ENCODE measurements around the gene COX20. TPM values are rescaled to one million over a fixed set of nuclear protein-coding genes. Genes with fewer than 3 reads are reported as not detected.

Gene COX20
- total and polyA plus RNA-seq, 2 of the 13 experiments (the other 11 are each of a cell fraction or from before 2014, with no cell fraction given), result 34.4 to 95.8 TPM

DNA sequence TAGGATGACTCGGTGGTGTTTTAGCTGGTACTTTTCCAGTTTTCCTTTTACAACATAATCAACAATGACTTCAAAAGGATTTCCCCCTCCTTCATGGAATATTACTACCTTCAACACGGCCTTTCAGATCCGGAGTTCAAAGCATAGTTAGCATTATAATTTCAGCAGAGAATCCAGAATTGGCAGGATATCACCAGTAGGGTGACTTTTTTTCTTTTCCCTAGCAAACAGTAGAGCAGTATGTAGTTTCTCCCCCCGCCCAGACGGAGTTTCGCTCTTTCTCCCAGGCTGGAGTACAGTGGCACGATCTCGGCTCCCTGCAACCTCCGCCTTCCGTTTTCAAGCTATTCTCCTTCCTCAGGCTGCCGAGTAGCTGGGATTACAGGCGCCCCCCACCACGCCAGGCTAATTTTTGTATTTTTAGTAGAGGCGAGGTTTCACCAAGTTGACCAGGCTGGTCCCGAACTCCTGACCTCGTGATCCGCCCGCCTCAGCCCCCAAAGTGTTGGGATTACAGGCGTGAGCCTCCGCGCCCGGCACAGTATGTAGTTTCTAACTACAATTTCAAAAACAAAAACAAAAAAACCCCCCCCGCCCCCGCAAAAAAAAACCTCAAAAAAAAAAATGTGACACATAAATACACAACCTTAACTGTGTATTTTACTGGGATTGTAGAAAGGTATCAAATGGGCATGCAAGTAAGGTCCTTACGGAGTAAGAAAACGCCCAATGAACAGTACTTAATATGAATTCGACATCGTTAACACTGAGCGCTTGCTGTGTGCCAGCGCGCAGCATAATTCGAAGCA lies 1.5 kb upstream of the COX20 start (continued):
- TF ChIP-seq, protein P1, sequence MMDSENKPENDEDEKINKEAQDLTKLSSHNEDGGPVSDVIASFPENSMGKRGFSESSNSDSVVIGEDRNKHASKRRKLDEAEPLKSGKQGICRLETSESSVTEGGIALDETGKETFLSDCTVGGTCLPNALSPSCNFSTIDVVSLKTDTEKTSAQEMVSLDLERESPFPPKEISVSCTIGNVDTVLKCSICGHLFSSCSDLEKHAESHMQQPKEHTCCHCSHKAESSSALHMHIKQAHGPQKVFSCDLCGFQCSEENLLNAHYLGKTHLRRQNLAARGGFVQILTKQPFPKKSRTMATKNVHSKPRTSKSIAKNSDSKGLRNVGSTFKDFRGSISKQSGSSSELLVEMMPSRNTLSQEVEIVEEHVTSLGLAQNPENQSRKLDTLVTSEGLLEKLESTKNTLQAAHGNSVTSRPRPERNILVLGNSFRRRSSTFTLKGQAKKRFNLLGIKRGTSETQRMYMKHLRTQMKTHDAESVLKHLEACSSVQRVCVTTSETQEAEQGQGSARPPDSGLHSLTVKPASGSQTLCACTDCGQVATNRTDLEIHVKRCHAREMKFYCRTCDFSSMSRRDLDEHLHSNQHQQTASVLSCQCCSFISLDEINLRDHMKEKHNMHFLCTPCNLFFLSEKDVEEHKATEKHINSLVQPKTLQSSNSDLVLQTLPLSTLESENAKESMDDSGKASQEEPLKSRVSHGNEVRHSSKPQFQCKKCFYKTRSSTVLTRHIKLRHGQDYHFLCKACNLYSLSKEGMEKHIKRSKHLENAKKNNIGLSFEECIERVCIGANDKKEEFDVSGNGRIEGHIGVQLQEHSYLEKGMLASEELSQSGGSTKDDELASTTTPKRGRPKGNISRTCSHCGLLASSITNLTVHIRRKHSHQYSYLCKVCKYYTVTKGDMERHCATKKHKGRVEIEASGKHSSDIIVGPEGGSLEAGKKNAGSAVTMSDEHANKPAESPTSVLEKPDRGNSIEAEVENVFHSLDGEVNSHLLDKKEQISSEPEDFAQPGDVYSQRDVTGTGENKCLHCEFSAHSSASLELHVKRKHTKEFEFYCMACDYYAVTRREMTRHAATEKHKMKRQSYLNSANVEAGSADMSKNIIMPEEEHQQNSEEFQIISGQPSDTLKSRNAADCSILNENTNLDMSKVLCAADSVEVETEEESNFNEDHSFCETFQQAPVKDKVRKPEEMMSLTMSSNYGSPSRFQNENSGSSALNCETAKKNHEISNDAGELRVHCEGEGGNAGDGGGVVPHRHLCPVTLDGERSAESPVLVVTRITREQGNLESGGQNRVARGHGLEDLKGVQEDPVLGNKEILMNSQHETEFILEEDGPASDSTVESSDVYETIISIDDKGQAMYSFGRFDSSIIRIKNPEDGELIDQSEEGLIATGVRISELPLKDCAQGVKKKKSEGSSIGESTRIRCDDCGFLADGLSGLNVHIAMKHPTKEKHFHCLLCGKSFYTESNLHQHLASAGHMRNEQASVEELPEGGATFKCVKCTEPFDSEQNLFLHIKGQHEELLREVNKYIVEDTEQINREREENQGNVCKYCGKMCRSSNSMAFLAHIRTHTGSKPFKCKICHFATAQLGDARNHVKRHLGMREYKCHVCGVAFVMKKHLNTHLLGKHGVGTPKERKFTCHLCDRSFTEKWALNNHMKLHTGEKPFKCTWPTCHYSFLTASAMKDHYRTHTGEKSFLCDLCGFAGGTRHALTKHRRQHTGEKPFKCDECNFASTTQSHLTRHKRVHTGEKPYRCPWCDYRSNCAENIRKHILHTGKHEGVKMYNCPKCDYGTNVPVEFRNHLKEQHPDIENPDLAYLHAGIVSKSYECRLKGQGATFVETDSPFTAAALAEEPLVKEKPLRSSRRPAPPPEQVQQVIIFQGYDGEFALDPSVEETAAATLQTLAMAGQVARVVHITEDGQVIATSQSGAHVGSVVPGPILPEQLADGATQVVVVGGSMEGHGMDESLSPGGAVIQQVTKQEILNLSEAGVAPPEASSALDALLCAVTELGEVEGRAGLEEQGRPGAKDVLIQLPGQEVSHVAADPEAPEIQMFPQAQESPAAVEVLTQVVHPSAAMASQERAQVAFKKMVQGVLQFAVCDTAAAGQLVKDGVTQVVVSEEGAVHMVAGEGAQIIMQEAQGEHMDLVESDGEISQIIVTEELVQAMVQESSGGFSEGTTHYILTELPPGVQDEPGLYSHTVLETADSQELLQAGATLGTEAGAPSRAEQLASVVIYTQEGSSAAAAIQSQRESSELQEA (CRISPR knock-in tag; IDR thresholded peaks at IDR 0.05; ENCODE audit: not compliant biosample characterization), result no peak
- TF ChIP-seq ZNF138 (CRISPR knock-in tag; IDR thresholded peaks at IDR 0.05; ENCODE audit: low read depth), result no peak
- no peak for TF ChIP-seq SCMH1 (CRISPR knock-in tag; IDR thresholded peaks at IDR 0.05; ENCODE audit: borderline replicate concordance)
- peak; percentile 78 for TF ChIP-seq ELF3 (CRISPR knock-in tag; IDR thresholded peaks at IDR 0.05)
- 0 out of 2 replicates have a peak, but pooled peaks have one; percentile 0 for TF ChIP-seq ZNF563 (CRISPR knock-in tag; IDR thresholded peaks at IDR 0.05)
- TF ChIP-seq RFX3 (CRISPR knock-in tag; IDR thresholded peaks at IDR 0.05), result no peak
- peak; percentile 86 for TF ChIP-seq SOX5 (CRISPR knock-in tag; IDR thresholded peaks at IDR 0.05; ENCODE audit: borderline replicate concordance)
- TF ChIP-seq, protein P2, sequence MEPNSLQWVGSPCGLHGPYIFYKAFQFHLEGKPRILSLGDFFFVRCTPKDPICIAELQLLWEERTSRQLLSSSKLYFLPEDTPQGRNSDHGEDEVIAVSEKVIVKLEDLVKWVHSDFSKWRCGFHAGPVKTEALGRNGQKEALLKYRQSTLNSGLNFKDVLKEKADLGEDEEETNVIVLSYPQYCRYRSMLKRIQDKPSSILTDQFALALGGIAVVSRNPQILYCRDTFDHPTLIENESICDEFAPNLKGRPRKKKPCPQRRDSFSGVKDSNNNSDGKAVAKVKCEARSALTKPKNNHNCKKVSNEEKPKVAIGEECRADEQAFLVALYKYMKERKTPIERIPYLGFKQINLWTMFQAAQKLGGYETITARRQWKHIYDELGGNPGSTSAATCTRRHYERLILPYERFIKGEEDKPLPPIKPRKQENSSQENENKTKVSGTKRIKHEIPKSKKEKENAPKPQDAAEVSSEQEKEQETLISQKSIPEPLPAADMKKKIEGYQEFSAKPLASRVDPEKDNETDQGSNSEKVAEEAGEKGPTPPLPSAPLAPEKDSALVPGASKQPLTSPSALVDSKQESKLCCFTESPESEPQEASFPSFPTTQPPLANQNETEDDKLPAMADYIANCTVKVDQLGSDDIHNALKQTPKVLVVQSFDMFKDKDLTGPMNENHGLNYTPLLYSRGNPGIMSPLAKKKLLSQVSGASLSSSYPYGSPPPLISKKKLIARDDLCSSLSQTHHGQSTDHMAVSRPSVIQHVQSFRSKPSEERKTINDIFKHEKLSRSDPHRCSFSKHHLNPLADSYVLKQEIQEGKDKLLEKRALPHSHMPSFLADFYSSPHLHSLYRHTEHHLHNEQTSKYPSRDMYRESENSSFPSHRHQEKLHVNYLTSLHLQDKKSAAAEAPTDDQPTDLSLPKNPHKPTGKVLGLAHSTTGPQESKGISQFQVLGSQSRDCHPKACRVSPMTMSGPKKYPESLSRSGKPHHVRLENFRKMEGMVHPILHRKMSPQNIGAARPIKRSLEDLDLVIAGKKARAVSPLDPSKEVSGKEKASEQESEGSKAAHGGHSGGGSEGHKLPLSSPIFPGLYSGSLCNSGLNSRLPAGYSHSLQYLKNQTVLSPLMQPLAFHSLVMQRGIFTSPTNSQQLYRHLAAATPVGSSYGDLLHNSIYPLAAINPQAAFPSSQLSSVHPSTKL (CRISPR knock-in tag; IDR thresholded peaks at IDR 0.05), result peak; percentile 76
- TF ChIP-seq ZNF792 (CRISPR knock-in tag; IDR thresholded peaks at IDR 0.05), result peak; percentile 46; the same call in 1 of the 2 replicates
- no peak for TF ChIP-seq ESRRA (CRISPR knock-in tag; IDR thresholded peaks at IDR 0.05; ENCODE audit: low read depth)
- TF ChIP-seq GLI4 (CRISPR knock-in tag; IDR thresholded peaks at IDR 0.05; ENCODE audit: borderline replicate concordance), result no peak
- no peak for TF ChIP-seq THAP11 (CRISPR knock-in tag; IDR thresholded peaks at IDR 0.05)
- TF ChIP-seq NFATC3 (CRISPR knock-in tag; IDR thresholded peaks at IDR 0.05), result no peak
- TF ChIP-seq TEAD2 (CRISPR knock-in tag; IDR thresholded peaks at IDR 0.05), result no peak
- no peak for TF ChIP-seq ZNF557 (CRISPR knock-in tag; IDR thresholded peaks at IDR 0.05)
- TF ChIP-seq GPBP1L1 (CRISPR knock-in tag; IDR thresholded peaks at IDR 0.05), result no peak
- 0 out of 2 replicates have a peak, but pooled peaks have one; percentile 38 for TF ChIP-seq MYC (CRISPR knock-in tag; IDR thresholded peaks at IDR 0.05; ENCODE audit: borderline replicate concordance)

Measured in HepG2 (cell line).